GM21526 (cell line): ENCODE data around the gene ANO4.
"Not testable (repeated sequence)": the region's sequence is repeated elsewhere in the genome, so short reads cannot be mapped to it uniquely, and the experiment has no call there.

ENCODE experiments used
- ATAC-seq: cut with Tn5 transposase; IDR thresholded peaks from one replicate; pipeline ENCODE4 v1.9.1; 2021; ENCODE audit warnings: moderate library complexity; ENCODE audit not compliant: unreplicated experiment, low FRiP score

ANO4 gene

GRCh38 chr12:101068836-101069235 lies 274.3 kb downstream of the ANO4 start:
- no peak for ATAC-seq

- ATAC-seq, result peak; percentile 42
Observed at GRCh38 chr12:101074940-101075680, 280.5 kb downstream of the ANO4 start.

GRCh38 chr12:101076921-101077320 lies 282.3 kb downstream of the ANO4 start:
- no peak for ATAC-seq

GRCh38 chr12:101077791-101078528 lies 283.4 kb downstream of the ANO4 start:
- no peak for ATAC-seq

GRCh38 chr12:101078536-101079285 lies 284.1 kb downstream of the ANO4 start:
- no peak for ATAC-seq

- ATAC-seq, result no peak
Observed at GRCh38 chr12:101082706-101083105, 288.1 kb downstream of the ANO4 start.

GRCh38 chr12:101086490-101087135 lies 292.0 kb downstream of the ANO4 start:
- ATAC-seq, result no peak

- ATAC-seq, result no peak
Observed at GRCh38 chr12:101087920-101088319, 293.3 kb downstream of the ANO4 start.

- ATAC-seq, result no peak
Observed at GRCh38 chr12:101089271-101089670, 294.7 kb downstream of the ANO4 start.

GRCh38 chr12:101090222-101090621 lies 295.6 kb downstream of the ANO4 start:
- ATAC-seq, result not testable (repeated sequence)

- no peak for ATAC-seq
Observed at GRCh38 chr12:101097829-101098580, 303.4 kb downstream of the ANO4 start.

- ATAC-seq, result no peak
Observed at GRCh38 chr12:101107032-101107763, 312.6 kb downstream of the ANO4 start.

- no peak for ATAC-seq
Observed at GRCh38 chr12:101108130-101108529, 313.6 kb downstream of the ANO4 start.

GRCh38 chr12:101110866-101111265 lies 316.3 kb downstream of the ANO4 start:
- no peak for ATAC-seq

- no peak for ATAC-seq
Observed at GRCh38 chr12:101111441-101111840, 316.9 kb downstream of the ANO4 start.

GRCh38 chr12:101115326-101115725 lies 320.8 kb downstream of the ANO4 start:
- ATAC-seq, result peak; percentile 56

- ATAC-seq, result no peak
Observed at GRCh38 chr12:101116911-101117310, 322.3 kb downstream of the ANO4 start.

- no peak for ATAC-seq
Observed at GRCh38 chr12:101117842-101118241, 323.3 kb downstream of the ANO4 start.

- ATAC-seq, result no peak
Observed at GRCh38 chr12:101127521-101128219, 333.1 kb downstream of the ANO4 start.
